Body of pancreas (tissue), 4 donors: Measurements from ENCODE around the gene MAL.

Experiments used
- POLR2A ChIP-seq, 3 donors: fragments of 450-650 bp; IDR thresholded peaks; one replicate each; pipeline ENCODE4 v1.6.1; 2016; ENCODE audit warnings: antibody characterized with exemption in 3 of 3, mild to moderate bottlenecking in 2 of 3
- TF ChIP-seq, protein P1 (sequence below), 7 experiments: fragments of 450-650 bp in 4 of 7; fragments of 200-600 bp in 3 of 7; sonication (generic) in 3 of 7; IDR thresholded peaks; one replicate each; pipeline ENCODE4 v1.5.1; 2016 to 2019; ENCODE audit warnings: antibody characterized with exemption in 7 of 7

- TF ChIP-seq, protein P1, sequence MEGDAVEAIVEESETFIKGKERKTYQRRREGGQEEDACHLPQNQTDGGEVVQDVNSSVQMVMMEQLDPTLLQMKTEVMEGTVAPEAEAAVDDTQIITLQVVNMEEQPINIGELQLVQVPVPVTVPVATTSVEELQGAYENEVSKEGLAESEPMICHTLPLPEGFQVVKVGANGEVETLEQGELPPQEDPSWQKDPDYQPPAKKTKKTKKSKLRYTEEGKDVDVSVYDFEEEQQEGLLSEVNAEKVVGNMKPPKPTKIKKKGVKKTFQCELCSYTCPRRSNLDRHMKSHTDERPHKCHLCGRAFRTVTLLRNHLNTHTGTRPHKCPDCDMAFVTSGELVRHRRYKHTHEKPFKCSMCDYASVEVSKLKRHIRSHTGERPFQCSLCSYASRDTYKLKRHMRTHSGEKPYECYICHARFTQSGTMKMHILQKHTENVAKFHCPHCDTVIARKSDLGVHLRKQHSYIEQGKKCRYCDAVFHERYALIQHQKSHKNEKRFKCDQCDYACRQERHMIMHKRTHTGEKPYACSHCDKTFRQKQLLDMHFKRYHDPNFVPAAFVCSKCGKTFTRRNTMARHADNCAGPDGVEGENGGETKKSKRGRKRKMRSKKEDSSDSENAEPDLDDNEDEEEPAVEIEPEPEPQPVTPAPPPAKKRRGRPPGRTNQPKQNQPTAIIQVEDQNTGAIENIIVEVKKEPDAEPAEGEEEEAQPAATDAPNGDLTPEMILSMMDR (IDR thresholded peaks at IDR 0.05): no peak
- no peak for TF ChIP-seq POLR2A (IDR thresholded peaks at IDR 0.05)
These were observed 48.6 kb downstream of the MAL start for GRCh38 chr2:95073856-95074662.
